Measurements from ENCODE around the gene RNASE13.

GRCh38 chr14:21024585-21025370, 9.8 kb downstream of the RNASE13 start, which contains the start of gene NDRG2:
- TF ChIP-seq EZH2 (IDR thresholded peaks at IDR 0.05; ENCODE audit: borderline replicate concordance, low read length): no peak
- TF ChIP-seq CTCF (IDR thresholded peaks at IDR 0.05; ENCODE audit: low read length): no peak

Measured in OCI-LY1 (cell line).